ENCODE measurements around the gene C20orf173.
"Not testable (repeated sequence)": the region's sequence is repeated elsewhere in the genome, so short reads cannot be mapped to it uniquely, and the experiment has no call there.

C20orf173 gene, protein sequence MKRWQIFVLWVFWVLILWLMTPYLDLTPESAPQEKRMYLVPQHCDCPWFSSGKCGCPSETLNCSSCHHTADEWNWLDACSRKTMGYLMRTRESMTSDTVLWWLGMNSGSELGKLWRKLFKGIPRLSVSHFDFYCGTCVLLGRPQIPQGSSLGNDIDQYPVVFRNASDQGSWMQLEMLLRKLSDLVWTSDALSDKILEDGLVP

GRCh38 chr20:35529552-35529951 is at the start of gene C20orf173:
TSS of gene C20orf173 (minus strand) at chr20:35529652. CDS start at chr20:35529373, 279 bp downstream.
- no peak for DNase-seq (ENCODE audit: low spot score)

DNA sequence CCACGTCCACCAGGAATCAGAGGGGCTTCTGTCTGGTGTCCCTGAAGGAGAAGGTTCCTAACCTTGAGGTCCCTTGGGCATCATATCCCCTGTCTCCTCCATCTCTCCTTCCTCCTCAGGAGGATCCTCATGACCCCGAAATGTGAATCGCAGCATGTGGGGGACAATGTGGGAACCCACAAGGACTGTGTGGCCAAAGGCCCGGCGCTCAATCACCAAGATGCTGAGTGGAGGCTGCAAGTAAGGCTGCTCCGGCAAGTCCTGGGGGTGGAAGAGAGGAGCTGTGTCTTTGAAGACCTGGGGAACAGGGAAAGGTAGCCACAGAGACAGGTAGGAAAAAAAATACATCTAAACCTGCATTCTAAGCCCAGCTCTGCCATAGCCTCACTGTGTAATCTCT is 49.7 kb upstream of the C20orf173 start:
- DNase-seq (ENCODE audit: low spot score) = no peak

DNA sequence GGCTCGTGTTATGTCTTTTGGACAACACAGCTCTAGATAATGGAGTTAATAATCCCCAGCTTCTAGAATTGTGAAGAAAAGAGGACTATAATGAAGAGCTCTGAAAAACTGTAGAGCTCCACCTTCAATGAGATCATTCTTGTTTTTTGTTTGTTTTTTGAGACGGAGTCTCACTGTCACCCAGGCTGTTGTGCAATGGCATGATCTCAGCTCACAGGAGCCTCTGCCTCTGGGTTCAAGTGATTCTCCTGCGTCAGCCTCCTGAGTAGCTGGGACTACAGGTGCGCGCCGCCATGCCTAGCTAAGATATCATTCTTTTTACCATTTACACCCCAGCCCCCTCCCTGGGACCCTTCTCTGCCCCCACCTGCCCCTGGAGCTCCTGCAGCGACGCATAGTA is 49.0 kb upstream of the C20orf173 start:
- DNase-seq (ENCODE audit: low spot score) = no peak

GRCh38 chr20:35576816-35577215 is 47.4 kb upstream of the C20orf173 start:
- no peak for DNase-seq (ENCODE audit: low spot score)

- no peak for DNase-seq (ENCODE audit: low spot score)
Measured at GRCh38 chr20:35575958-35576357, 46.5 kb upstream of the C20orf173 start.

DNA sequence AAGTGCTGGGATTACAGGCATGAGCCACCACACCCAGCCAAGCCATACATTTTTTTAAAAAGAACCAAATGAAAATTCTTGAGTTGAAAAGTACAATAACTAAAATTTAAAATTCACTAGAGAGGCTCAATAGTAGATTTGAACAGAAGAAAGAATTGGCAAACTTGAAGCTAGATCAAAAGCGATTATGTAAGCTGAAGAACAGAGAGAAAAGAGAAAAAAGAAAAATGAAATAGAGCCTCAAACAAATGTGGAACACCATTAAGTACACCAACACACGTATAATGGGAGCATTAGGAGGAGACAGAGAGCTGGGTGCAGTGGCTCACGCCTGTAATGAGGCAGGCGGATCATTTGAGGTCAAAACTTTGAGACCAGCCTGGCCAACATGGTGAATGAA is 43.4 kb upstream of the C20orf173 start:
- DNase-seq (ENCODE audit: low spot score) = no peak

GRCh38 chr20:35571555-35571954 is 42.1 kb upstream of the C20orf173 start:
- DNase-seq (ENCODE audit: low spot score) = no peak

- DNase-seq (ENCODE audit: low spot score) = no peak
Measured at GRCh38 chr20:35568645-35569044, 39.2 kb upstream of the C20orf173 start.

GRCh38 chr20:35564905-35565304 is 35.5 kb upstream of the C20orf173 start:
- DNase-seq (ENCODE audit: low spot score) = no peak

GRCh38 chr20:35563834-35564233 is 34.4 kb upstream of the C20orf173 start:
- no peak for DNase-seq (ENCODE audit: low spot score)

DNA sequence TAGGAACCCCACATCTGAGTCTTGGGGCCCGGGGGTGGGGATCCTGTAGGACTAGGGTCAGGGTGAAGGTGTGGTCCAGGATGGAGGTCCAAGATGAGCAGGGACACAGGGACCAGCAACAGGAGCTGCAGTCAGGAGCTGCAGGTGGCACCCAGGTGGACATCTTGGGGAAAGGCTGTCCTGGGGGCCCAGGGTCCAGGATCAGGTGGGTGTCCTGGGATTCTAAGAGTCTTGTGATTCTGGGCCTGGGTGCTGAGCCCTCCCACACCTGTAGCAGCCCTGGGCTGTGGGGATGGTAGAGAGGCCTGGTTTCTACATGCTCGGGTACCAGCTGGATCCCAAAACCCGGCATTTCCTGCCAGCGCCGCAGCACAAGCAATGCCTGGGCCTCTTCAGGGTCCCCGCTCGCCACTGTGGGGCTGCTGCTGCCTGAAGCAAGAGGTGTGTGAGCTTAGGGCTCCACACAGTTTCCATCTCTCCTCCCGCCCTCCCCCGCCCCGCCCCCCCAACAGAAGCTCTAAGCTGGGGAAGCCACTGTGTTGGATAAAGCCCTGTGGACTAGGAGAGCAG is 33.2 kb upstream of the C20orf173 start:
- DNase-seq (ENCODE audit: low spot score) = no peak

GRCh38 chr20:35561671-35562070 is 32.2 kb upstream of the C20orf173 start:
- no peak for DNase-seq (ENCODE audit: low spot score)

GRCh38 chr20:35561268-35561667 is 31.8 kb upstream of the C20orf173 start:
- DNase-seq (ENCODE audit: low spot score) = no peak

DNA sequence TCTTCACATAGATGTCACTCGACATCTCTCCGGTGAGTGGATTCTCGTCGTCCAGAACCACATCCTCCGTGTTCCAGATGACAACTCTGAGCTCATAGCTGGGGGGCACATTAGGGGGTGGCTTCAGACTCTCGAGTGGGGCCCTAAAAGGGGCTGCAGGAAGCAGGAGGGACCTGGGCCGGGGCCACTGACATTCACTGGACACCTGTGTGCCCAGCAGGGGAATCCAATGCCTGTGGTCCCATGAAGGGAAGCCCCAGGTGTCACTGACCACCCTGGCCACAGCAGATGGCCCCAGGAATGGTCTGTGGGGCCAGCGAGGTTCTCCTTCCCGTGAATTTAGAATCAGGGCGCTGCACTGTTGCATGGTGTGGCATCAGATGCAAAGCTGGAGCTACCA is 31.1 kb upstream of the C20orf173 start:
- no peak for DNase-seq (ENCODE audit: low spot score)

- DNase-seq (ENCODE audit: low spot score) = no peak
Measured at GRCh38 chr20:35560105-35560511, 30.7 kb upstream of the C20orf173 start.

- no peak for DNase-seq (ENCODE audit: low spot score)
Measured at GRCh38 chr20:35559042-35559693, 29.7 kb upstream of the C20orf173 start.

DNA sequence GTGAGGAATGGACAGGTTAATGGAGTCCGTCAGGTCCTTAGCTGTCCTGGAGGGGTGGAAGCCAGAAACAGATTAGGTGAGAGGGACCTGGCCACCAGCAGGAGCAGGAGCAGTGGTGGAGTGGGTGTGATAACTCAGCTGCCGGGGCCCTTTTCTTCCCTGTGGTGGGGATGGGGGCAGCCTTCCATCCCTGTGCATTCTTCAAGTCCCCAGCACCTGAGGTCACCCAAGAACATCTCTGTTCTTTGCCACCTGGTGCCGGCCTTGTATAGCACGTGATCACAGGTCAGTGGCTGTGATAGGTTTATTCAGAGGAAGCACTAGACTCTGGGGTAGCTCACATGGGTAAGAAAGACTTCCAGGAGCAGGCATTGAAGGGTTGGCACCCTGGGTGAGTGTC is 29.0 kb upstream of the C20orf173 start:
- DNase-seq (ENCODE audit: low spot score) = no peak

- DNase-seq (ENCODE audit: low spot score) = no peak
Measured at GRCh38 chr20:35556871-35557270, 27.4 kb upstream of the C20orf173 start.

DNA sequence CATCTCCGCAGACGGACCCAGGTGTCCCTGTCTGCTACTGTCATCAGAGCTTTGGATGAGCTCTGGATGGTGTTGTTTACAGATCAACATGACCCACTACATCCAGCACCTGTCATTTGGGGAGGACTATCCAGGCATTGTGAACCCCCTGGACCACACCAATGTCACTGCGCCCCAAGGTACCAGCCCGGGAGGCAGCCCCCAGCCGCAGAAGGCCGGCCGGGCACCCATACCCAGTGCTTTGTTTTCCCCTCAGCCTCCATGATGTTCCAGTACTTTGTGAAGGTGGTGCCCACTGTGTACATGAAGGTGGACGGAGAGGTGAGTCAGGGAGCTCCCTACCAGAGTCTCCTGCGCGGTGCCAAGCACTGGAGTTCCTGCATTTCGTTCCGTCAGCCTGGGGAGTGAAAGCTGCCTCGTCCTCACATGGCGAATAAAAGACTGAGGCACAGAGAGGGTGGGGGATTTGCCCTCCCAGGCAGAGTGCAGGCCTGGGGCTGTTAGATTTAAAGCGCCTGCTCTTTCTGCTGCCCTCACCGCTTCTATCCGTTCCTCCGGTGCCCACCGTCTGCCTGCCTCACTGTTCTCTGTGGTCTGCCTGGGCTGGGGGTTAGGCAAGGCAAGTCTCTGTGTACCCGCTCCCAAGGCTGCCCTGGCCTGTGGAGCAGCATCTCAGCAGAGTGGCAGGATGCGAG is 26.6 kb upstream of the C20orf173 start:
- no peak for DNase-seq (ENCODE audit: low spot score)

DNA sequence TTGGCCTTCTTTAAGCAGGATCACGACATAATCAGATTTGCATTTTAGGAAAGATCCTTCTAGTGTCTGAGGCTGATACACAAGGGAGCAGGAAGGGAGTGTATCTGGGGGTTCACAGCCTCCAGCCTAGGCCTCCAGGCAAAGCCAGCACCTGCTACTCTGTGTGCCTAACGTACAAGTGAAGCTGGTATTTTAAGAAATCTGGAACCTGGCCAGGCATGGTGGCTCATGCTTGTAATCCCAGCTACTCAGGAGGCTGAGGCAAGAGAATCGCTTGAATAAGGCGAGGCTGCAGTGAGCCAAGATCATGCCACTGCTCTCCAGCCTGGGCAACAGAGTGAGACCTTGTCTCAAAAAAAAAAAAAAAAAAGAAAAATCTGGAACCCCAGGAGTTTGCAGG is 26.0 kb upstream of the C20orf173 start:
- DNase-seq (ENCODE audit: low spot score) = not testable (repeated sequence)

GRCh38 chr20:35552914-35553313 is 23.5 kb upstream of the C20orf173 start:
- no peak for DNase-seq (ENCODE audit: low spot score)

GRCh38 chr20:35551503-35551902 is 22.1 kb upstream of the C20orf173 start:
- no peak for DNase-seq (ENCODE audit: low spot score)

- no peak for DNase-seq (ENCODE audit: low spot score)
Measured at GRCh38 chr20:35547329-35547728, 17.9 kb upstream of the C20orf173 start.
